Fibroblast of skin of abdomen (primary cell): ENCODE measurements around the gene KLHL7.
"Not testable (repeated sequence)": the region's sequence is repeated elsewhere in the genome, so short reads cannot be mapped to it uniquely, and the experiment has no call there.

ENCODE experiments used
- DNase-seq: peaks from one replicate; pipeline ENCODE4 v3.0.0-alpha.2; 2013

KLHL7 gene

DNA sequence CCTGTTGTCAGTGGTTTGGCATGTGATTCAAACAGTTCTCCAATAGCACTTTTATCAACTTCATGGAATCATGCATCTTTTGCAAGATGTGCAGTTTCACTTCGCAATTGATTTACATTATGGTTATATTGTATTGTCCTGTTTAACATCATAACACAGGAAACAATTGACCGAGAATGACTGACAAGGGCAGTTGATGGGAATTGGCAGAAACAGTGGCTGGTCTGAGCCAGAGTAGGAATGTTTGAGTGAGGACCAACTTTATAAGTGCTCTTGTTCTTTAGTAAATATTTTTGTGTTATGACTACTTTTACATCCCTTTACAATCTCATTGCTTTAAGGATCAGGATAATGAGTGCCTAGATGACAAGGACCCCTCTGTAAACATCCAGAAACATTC lies 2.2 kb downstream of the KLHL7 start:
- DNase-seq, result no peak

DNA sequence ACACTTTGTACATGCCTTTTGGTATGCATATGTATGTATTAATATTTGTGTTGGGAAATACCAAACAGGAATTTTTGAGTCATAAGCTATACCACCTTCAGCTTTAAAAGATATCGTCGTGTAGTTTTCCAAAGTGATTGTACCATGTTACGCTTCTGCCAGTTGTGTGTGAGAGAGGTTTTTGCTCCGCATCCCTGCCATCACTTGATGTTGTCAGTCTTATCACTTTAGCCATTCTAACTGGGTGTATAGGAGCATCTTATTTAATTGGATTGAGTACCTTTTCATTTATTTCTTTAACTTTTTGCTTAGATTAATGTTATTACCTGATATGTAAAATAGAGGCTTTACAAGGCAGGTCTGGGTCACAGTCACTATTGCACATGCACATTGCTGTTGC lies 3.4 kb downstream of the KLHL7 start:
- DNase-seq, result no peak

DNA sequence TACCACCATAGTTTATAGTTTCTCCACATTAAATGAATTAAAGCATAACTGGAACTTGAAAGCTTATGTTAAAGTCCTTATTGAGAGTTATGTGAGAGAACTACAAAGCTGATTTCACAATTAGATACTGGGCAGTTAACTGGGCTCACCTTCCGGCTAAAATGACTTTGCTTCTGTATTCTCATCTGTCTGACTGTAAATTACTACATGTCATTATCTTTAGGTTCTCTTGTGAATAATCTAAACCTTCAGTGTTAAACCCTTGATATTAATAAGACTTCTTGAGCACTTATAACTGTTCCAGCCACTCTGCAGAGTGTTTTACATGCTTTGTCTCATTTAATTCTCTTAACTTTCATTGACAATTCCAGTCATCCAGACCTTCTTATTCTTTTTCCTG lies 3.9 kb downstream of the KLHL7 start:
- DNase-seq, result no peak

DNA sequence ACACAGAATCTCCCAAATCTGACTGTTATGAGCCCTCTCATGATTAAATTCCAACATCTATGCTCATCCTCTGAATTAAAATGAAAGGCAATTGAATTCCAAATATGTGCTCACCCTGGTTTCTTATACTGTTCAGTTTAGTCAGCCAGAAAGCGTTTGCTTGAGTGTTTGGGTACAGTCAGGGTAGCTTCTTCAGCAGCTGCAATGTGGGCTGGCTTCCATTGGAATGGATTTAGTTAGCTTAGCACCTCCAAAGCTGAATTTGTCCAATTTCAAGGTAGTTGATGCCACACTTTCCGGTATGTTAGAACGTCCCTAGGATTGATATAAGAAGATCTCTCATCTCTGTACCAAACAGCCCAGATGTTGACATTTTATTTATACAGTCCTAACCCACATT lies 9.3 kb downstream of the KLHL7 start:
- peak; percentile 63 for DNase-seq

DNA sequence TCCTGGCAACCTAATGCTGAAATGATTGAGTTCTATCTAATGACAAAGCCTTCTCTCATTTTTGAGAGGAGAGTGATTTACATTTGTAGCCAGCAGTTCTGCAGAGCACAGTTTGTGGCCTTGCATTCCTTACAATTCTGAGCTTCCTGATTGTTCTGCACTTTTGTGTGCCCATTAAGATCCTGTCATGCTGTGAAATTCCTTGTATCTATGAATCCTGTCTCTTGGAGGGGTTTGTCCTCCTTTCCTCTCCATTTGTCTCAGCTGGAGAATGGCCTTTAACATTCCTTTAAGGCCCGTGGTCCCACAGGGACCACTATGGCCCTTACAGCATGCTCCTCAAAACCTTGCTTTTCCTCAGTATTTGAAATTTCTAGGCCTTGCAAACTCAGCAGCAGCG lies 10.4 kb downstream of the KLHL7 start:
- DNase-seq, result peak; percentile 13

DNA sequence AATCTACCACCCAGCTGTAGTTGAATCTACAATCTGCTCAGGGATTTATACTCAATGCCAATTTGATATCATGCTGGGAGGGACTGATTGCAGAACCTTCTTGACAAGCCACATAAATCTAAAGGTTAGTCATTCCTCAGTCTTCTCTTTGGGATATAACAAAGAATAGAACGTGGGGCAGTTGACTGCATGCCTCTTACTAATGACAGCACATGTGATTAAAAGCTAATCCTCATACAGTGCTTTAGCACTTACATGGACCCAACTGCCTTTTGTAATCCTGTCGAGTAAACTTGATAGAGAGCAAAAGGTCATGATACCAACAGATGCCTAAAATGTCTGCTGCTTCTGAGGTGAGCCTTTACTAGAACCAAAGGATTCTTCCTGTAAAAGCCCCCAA lies 12.3 kb downstream of the KLHL7 start:
- DNase-seq, result peak; percentile 14

DNA sequence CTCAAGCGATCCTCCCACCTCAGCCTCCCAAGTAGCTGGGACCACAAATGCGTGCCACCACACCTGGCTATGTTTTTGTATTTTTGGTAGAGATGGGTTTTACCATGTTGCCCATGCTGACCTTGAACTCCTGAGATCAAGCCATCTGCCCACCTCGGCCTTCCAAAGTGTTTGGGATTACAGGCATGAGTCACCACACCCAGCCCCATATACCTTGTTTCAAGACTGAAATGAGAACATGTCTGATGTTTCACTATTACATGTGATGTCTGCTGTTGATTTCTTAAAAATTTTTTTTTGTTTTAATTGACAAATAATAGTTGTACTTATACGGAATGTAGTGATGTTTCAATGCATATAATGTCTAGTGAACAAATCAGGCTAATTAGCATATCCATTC lies 14.5 kb downstream of the KLHL7 start:
- DNase-seq, result no peak

DNA sequence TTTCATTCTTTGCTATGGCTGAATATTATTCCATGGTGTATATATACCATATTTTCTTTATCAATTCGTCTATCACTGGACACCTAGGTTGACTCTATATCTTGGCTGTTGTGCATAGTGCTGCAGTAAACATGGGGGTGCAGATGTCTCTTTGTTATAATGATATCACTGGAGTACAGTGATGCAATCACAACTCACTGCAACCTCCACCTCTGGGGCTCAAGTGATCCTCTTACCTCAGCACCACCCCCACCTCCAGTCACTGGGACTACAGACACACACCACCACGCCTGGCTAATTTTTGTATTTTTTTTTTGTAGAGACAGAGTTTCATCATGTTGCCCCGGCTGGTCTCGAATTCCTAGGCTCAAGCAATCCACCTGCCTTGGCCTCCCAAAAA lies 15.6 kb downstream of the KLHL7 start:
- DNase-seq, result no peak

DNA sequence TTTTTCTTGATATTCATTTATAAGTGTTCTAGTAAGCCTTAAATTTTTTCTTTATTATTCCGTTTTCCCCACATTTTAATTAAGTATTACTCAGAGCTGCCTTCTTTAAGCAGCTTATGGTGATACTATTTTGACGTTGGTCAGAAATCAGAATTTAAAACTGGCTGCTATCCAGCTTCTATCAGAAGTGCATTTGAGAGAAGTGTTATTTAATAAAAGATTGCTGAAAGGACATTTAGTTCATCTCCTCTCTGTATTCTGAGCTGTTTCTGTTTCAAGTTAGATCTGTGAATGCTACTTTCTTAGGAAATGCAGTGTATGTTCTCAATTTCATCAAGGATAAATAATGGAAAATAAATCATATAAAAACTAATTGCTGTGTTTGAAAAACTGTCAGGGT lies 17.4 kb downstream of the KLHL7 start:
- DNase-seq, result no peak

DNA sequence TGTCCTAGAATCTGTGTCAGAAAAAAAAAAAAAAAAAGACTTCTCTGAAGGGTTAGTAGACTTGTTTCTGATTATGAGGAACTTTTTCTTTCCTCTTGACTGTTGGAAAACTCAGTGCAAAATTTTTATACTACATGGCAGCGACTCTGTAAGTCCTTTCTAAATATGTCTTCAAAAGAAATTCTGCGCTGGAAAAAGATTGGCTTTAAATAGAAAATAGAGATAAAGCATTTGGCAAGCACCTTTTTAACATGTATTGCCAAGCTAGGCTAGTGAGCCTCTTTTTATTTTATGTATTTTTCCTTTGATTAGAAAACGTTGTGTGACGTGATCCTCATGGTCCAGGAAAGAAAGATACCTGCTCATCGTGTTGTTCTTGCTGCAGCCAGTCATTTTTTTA lies 17.9 kb downstream of the KLHL7 start:
- DNase-seq, result no peak

DNA sequence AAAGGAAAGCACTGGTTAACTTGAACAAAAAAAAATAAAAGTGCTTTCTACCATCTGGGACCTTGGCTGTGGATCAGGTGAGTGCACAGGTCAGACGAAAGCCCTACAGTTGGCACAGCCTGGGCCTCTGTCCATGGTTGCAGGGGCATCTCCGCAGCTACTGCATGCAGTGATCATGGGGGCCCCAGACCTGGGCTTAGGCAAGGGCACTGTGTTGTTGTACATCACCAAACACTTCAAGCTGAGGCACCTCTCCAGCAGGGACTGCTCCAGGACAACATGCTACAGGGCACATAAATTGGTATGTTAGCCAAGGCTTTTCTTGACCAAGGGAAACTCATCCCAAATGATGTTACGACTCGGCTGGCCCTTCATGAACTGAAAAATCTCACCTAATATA lies 23.5 kb downstream of the KLHL7 start:
- no peak for DNase-seq

DNA sequence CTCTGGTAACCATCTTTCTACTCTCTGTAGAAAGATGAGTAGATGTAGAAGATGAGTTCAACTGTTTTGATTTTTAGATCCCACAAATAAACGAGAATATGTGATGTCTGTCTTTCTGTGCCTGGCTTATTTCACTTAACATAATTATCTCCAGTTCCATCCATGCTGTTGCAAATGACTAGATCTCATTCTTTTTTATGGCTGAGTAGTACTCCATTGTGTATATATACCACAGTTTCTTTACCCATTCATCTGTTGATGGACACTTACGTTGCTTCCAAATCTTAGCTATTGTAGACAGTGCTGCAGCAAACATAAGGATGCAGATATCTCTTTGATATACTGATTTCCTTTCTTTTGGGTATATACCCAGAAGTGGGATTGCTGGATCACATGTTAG lies 26.2 kb downstream of the KLHL7 start:
- not testable (repeated sequence) for DNase-seq

DNA sequence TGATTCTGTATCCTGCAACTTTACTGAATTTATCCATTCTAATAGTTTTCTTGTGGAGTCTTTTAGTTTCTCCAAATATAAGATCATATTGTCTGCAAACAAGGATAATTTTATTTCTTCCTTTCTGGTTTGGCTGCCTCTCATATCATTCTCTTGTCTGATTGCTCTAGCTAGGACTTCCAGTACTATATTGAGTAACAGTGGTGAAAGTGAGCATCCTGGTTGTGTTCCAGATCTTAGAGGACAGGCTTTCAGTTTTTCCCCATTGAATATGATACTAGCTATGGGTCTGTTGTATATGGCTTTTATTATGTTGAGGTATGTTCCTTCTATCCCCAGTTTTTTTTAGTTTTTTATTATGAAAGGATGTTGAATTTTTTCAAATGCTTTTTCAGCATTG lies 28.2 kb downstream of the KLHL7 start:
- DNase-seq, result no peak

DNA sequence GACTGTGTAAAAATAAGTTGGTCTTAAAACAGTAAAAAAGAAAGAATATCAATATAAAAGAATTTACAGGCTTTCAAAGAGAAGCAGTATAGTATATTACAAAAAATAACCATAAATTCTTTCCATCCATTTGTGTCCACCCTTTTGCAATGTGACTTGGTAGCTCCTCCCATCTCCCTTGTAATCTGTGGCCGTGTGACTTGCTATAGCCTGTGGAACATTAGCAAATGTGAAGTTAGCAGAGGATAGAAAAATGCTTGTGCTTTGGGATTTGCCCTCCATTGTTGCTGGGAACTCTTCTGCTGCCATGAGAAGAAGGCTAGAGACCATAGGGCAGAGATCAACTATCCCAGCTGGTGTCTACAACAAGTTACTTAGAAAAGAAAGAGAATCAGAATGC lies 30.2 kb downstream of the KLHL7 start:
- DNase-seq, result no peak

DNA sequence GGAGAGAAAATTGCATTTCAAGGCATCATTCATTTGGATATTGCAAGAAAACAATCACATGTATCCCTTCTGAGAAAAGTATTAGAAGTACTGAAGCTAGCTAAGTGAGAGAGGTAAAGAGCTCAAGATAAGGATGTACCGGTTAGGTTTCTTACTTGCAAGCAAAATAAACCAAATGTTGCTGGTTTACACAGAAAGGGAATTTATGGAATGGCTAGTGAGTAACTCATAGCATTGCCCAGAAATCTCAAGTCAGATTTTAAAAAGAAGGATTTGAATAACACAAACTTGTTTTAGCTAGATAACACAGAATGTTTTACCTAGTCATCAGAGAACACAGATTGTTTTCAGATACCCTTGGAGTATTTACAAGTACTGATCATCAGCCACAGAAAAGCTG lies 30.6 kb downstream of the KLHL7 start:
- no peak for DNase-seq

DNA sequence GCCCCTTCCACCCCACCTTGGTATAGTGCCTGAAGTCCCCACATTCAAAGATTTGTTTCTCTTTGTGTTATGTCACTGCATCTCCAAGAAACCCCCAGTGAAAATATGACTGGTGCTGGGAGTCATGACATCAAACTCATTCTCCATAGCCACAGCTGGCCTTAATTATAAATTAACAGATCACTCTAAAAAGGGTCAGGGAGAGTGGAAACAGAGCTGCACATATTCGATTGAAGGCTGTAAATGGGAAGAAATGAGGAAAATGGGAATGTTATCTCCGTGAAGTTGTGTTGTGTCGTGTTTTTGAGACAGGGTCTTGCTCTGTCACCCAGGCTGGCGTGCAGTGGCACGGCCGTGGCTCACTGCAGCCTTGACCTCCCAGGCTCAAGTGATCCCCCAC lies 52.1 kb downstream of the KLHL7 start:
- DNase-seq, result no peak

DNA sequence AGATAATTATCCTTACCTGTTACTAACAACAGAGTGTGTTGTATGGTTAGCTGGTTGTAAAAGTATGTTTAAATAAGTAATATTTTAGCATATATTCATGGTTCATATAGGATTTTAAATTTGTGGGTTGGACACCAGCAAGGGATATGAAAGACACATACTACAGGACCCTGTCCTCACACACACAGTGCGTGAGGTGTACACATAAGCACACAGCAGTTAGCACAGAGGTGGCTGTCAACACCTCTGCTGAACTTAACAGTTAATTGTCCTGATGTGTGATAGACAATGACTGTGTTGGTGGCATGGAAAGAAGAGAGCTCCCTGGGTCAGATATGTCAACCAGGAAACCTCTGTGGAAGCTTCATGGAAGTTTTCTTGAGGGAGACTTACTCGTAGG lies 53.0 kb downstream of the KLHL7 start:
- DNase-seq, result no peak

DNA sequence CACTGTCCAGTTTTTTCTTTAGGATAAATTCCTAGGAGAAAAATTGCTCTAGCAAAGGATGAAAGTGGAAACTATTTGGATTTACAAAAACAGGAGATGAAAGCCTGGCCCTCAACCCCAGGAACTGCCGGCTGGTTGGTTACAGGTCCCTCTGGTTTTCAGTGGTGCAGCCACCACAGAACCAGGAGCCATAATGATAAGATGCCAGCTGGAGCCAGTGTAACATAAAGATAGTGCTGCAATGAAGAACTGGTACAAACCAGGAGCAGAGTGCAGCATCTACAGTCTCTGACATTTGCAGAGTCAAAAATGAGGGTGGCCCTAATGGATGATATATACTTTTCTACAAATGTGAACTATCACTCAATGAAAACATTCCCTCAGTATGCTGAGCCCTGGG lies 55.9 kb downstream of the KLHL7 start:
- no peak for DNase-seq

DNA sequence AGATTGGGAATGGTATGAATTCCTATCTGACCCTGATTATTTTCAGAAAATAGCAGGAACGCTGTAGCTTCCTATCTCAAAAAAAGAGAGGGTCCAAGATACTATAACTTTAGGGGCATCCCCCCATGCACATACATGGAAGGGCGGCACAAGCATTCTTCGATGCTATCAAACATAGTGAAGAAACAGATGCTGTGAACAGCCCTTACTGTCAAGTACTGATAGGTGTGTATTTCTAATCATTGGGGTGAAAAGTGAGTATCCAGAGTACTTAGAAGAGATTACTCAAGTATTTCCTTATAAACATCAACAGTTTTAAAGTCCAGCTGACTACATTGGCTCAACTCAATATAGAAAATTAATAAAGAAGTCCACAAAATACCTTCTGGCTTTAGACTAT lies 59.3 kb downstream of the KLHL7 start:
- DNase-seq, result no peak

DNA sequence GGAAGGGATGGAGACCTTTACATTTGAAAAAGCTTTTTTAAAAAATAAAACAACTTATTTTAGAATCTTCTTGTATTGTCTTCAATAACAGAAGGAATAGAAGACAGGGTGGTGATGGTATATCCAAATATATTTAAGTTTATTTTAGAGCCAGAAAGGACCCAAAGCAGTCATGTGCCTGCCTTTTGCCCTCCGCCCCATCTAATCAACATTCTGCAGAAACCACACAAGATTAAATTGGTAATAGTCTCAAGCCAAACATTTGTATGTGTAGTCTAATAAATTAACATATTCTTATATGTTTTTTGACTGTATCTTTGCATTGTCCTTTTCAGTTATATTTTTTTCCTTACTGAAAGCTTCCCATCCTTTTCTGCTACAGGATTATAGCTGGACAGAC lies 59.7 kb downstream of the KLHL7 start:
- no peak for DNase-seq

DNA sequence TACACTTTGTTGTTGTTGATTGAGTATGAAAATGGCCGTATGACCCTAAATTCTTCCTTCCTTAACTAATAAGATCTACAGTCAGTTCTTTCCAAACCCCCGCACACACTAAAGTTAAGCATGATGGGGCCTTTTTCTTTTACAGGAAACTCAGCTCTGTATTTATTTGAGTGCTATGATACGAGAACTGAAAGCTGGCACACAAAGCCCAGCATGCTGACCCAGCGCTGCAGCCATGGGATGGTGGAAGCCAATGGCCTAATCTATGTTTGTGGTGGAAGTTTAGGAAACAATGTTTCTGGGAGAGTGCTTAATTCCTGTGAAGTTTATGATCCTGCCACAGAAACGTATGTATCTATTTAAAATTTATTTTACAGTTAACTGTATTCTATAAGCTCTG lies 62.1 kb downstream of the KLHL7 start:
- DNase-seq, result no peak

DNA sequence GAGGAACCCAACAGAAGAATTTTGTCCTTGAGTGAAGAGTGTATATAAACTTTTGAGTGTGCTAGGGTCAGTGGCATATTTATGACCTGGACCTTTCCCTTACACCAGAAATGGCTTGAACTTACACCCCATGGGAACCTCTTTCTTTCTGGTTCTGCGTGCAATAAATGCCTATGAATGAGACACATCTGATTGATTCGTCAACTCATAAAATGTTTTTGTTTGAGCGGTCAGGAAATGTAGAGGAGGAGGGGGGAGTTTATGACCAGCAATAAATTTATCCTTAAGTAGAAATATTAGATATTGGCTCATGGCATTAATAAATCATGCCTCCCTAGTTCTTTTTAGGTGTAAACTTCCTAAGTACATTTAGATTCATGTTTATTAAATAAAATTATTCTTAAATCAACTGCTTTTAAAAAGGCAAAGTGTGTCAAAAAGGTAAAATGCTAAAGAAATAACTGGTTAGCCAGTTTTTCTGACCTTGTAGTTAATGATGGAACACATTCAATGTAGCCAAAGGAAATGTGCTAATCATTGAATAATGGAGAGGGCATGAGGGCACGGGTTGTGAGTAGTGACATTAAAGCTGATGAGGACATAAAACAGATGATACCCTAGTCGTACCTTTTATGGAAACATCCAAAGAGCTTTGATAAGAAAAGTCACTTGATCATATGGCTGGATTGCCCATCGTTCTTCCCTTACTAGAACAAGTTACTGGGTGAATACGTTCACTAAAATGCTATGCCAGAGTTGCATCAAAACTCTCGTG lies 62.7 kb downstream of the KLHL7 start:
- DNase-seq, result no peak

DNA sequence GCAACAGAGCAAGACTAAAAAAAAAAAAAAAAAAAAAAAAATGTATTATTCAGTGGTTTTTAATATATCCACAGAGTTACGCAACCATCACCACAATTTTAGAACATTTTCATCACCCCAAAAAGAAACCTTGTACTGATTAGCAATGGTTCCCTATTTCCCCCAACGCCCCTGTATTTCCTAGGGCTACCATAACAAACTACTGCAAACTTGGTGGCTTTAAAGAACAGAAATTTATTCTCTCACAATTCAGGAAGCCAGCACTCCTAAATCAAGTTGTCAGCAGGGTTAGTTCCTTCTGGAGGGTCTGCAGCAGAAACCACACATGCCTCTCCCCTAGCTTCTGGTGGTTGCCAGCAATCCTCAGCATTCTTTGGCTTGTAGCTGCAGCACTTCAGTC lies 70.4 kb downstream of the KLHL7 start:
- no peak for DNase-seq

DNA sequence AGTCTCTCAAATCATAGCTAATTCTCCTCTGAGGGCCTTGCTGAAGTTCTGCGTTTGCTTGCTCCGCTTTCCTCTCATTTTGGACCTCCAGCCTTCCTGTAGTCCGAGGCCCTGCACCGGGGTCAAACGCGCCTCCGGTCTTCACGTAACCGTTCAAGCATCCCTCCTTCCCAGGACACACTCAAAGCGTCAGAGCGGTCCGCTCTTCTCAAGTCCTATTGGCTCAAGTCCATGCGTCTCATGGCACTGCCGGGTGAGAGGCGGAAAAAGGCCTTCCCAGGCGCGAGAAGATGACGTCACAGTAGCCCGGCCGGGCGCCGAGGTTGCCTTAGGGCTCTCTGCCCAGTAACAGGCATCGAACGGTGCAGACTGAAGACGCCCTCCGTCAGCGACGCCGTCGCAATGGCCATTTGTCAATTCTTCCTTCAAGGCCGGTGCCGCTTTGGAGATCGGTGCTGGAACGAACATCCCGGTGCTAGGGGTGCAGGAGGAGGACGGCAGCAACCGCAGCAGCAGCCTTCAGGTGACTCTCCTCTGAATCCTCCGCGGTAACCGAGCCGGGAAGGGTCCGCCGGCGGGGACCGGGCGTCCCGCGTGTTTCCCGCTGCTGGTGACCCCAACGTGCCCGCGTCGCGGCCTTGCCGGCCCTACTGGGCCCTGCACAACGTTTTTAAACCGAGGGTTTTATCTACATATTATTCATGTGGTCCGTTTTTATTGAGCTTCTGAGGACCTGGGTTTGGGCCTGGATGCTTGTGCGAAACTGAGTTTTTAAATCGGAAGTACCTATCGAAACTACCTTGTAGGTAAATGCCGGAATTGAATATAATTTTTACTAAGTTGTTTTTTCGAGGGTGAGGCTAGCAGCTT lies 76.3 kb downstream of the KLHL7 start, which contains the start of gene NUP42:
Gene NUP42 (plus strand): TSS at position 365 of the 870 bp plus-strand sequence. CDS start 38 bp downstream, at position 403.
- DNase-seq, result peak; percentile 99
